Heart left ventricle (tissue), 13 donors: ENCODE data around the gene CAPG.

ENCODE experiments used
- POLR2A ChIP-seq, 2 donors: fragments of 450-650 bp; IDR thresholded peaks; one replicate each; pipeline ENCODE4 v1.6.1; 2017; ENCODE audit warnings: antibody characterized with exemption in 2 of 2, mild to moderate bottlenecking in 2 of 2, moderate library complexity in 2 of 2
- TF ChIP-seq, protein P1 (sequence below), 12 donors: fragments of 200-600 bp; sonication (generic) in 4 of 12; IDR thresholded peaks; one replicate each; pipeline versions ENCODE4 v1.5.0 to v1.8.0; 2018 to 2022; ENCODE audit warnings: antibody characterized with exemption in 12 of 12, mild to moderate bottlenecking in 5 of 12
- donor health status: ischemic (EF 13 %, LVEDD 7.1; RV severe dilation, severe dysfunction).
- donor health status: DM: no; HTN: yes; CAD: no.
- donor health status: DM: no; HTN: no; CAD: no.
- donor health status: ischemic (EF 25% LVEDD 6.9; RV normal size, moderate dysfunction).
- donor health status: ischemic (EF 25% LVEDD 5.7; RV mildly dilated, moderate dysfunction).
- donor health status: ischemic (EF 35%, LVEDD 5.7; RV mildly dilated, moderate dysfunction).
- donor health status: nonischemic (EF 11% LVEDD 7.7; RV severe dilation, severe dysfunction).
- donor health status: DM: yes; HTN: yes; CAD: no.
- donor health status: PGD.
- donor health status: ischemic (EF 29% LVEDD 5.4; RV normal size, mild dysfunction).
- donor health status: nonischemic (EF 23%, LVEDD 6.1; RV moderate dilation, normal function).

- TF ChIP-seq POLR2A (IDR thresholded peaks at IDR 0.05), result no peak
- TF ChIP-seq, protein P1, sequence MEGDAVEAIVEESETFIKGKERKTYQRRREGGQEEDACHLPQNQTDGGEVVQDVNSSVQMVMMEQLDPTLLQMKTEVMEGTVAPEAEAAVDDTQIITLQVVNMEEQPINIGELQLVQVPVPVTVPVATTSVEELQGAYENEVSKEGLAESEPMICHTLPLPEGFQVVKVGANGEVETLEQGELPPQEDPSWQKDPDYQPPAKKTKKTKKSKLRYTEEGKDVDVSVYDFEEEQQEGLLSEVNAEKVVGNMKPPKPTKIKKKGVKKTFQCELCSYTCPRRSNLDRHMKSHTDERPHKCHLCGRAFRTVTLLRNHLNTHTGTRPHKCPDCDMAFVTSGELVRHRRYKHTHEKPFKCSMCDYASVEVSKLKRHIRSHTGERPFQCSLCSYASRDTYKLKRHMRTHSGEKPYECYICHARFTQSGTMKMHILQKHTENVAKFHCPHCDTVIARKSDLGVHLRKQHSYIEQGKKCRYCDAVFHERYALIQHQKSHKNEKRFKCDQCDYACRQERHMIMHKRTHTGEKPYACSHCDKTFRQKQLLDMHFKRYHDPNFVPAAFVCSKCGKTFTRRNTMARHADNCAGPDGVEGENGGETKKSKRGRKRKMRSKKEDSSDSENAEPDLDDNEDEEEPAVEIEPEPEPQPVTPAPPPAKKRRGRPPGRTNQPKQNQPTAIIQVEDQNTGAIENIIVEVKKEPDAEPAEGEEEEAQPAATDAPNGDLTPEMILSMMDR (IDR thresholded peaks at IDR 0.05), result no peak
Measured at GRCh38 chr2:85430752-85431569, 20.8 kb upstream of the CAPG start.
